ENCODE results near the gene ZNF480. TPM values are rescaled to one million over a fixed set of nuclear protein-coding genes. Genes with fewer than 3 reads are reported as not detected.

ZNF480 gene
- total and polyA plus RNA-seq, 2 of the 8 experiments (the other 6 are each of a cell fraction or from before 2014, with no cell fraction given) = 3.4 to 32.9 TPM

DNA sequence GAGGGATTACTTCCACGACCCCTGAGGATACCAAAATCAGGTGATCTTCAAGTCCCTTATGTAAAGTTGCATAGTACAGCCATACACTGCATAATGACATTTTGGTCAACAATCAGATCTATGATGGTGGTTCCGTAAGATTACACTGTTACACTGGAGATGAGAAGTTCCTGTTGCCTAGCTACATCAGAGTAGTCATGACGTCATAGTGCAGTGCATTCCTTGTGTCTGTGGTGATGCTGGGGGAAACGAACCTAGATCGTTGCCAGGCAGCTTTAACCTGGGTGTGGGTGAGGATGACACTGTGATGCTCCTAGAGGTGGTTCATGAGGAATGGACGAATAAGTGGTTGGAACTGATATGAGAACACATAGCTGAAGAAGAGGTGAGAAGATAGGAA lies 48.2 kb downstream of the ZNF480 start (continued):
- TF ChIP-seq YY1 (IDR thresholded peaks at IDR 0.05; ENCODE audit: low read depth, low read length) = no peak
- TF ChIP-seq CHD2 (IDR thresholded peaks at IDR 0.05; ENCODE audit: low read length) = no peak
- TF ChIP-seq ASH2L (IDR thresholded peaks at IDR 0.05; ENCODE audit: low read length) = no peak
- no peak for TF ChIP-seq FOSL1 (IDR thresholded peaks at IDR 0.05; ENCODE audit: insufficient read depth, low read depth, low read length)
- TF ChIP-seq EGR1 (IDR thresholded peaks at IDR 0.05; ENCODE audit: borderline replicate concordance, low read depth, low read length) = no peak

All from H1 (cell line).